K562 (cell line): ENCODE results near the gene GSS.

Experiments used
- E2F8 ChIP-seq: fragments of 450-650 bp; IDR thresholded peaks from 2 replicates; pipeline ENCODE4 v1.7.1; 2018; ENCODE audit warnings: mild to moderate bottlenecking, low read depth; ENCODE audit not compliant: partially characterized antibody
- POLR2AphosphoS2 ChIP-seq: IDR thresholded peaks from 2 replicates; pipeline ENCODE4 v1.6.1; 2012; ENCODE audit warnings: low read length, improper control_type of control experiment

GRCh38 chr20:34920055-34920454, 35.6 kb downstream of the GSS start:
- no peak for TF ChIP-seq POLR2AphosphoS2
- no peak for TF ChIP-seq E2F8
